NCI-H2029 (cell line): ENCODE data around the gene FAM20B.

ENCODE experiments used
- DNase-seq: peaks from one replicate; lab custom pipeline; 2025; lab: John Stamatoyannopoulos, UW

The FAM20B gene

DNA sequence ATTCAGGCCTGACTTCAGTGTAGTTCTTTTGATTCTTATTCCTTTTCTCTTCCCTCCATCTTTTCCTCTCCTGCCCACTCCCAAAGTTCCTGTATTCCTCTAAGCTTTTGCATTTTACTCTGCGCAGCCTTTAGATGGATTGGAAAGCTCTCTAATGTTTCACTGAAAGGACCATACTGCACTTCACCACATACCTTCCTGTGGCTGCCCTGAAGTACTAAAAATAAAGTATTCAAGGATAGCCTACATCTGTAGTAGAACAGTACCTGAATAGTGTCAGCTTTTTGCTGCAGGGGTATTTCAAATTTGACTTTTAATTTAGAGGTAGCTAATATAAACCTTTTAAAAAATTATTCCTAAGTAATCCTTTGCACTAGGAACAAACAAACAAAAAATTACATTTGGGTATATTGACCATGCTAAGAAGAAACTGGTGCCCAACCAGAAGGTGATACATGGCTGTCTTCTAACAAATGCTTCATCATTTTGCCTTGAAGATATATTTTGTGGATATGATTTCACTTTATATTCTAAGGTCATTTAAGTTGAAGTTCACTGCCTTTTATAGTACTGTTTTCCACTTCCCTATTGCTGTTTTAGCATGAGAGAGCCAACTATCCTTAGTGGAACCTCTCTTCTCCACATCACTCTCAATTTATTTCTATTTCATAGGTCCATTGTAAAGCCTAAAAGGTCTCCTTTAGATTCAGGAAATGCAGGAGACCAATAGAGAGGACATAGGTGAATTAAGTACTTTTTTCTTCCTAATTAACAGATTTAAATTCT lies 22.8 kb downstream of the FAM20B start:
- DNase-seq: no peak

DNA sequence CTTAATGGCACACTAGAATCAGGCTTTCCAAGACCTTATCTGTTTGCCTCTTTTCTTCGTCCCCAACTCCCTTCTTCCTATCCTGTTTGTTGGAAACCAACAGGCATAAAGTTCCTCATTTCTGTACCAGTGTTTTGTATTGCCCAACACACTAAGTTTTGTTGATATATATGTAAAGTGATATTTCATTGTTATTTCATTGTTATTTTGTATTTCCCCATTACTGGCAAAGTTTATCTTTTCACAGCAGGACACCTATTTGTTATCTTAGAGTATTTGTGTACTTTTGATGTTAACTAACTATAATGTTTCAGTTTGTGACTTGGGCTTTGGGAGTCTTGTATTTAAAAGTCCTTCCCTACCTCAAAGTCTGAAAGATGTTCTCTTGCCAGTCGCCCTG lies 27.1 kb downstream of the FAM20B start:
- DNase-seq: no peak

DNA sequence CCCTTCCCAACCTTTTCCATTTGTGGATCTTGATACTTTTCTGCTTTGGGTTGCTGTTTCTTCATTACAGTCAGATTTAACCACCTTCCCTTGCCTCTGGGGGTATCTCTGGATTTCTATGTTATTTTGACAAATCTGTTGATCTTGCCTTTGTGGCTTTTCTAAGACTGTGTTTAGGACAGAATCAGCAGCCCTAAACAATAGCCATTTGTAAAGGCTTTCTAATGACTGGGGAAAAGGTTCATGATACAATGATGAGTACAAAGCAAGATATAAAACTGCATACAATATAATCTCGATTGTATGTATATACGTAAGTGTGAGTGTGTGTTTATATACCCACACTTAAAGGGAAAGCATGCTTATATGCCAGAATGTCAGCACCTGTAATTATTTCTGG lies 27.8 kb downstream of the FAM20B start:
- no peak for DNase-seq

DNA sequence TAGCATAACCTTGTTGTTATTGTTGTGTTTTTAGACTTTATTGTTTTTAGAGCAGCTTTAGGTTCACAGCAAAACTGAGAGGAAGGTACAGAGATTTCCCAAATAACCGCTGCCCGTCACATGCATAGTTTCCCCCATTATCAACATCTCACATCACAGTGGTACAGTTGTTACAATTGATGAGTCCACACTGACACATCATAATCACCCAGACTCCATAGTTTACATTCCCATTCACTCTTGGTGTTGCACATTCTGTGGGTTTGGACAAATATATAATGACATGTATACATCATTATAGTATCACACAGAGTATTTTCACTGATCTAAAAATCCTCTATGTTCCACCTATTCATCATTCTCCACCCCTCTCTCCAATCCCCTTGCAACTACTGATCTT lies 30.2 kb downstream of the FAM20B start:
- DNase-seq: no peak

DNA sequence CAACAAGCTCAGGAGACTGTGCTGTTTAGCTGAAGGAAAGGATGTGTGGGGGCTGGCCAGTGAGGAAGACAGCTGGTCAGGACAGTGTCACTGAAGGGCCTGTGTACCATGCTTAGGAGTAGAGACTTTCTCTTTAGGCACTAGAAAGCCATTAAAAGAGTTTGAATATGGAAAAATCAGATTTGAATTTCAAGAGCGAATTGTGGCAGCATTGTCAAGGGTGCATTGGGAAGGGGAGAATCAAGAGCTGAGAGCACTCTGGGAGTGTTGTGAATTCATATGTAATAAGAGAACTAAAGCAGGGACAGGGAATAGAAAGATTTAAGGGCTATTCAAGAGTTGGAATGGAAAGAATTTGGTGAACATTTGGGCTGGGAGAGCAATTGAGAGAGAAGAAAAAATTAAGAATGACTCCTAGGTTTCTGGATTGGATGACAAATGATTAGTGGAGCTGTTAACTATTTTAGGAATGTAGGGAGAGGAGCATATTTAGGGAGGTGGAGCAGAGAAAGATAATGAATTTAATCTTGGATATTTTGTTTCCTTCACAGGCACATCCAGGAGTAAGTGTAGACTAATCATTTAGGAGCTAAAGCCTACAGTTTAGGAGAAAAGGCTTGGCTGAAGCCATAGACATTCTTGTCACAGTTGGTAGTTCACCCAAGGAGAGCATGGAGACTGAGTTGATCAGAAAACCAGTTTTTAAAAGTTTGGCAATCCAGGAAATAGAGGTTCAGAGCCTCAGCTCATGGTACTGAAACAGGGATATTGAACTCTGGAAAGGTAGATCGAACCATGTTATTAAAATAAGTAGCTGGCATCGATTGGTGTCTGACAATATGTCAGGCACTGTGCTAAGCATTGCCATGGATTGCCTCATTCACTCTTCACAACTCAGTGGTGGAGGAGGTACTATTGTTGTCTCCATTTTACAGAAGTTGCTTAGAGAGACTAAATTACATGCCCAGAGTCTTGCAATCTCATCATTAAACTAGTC lies 33.1 kb downstream of the FAM20B start:
- DNase-seq: no peak

DNA sequence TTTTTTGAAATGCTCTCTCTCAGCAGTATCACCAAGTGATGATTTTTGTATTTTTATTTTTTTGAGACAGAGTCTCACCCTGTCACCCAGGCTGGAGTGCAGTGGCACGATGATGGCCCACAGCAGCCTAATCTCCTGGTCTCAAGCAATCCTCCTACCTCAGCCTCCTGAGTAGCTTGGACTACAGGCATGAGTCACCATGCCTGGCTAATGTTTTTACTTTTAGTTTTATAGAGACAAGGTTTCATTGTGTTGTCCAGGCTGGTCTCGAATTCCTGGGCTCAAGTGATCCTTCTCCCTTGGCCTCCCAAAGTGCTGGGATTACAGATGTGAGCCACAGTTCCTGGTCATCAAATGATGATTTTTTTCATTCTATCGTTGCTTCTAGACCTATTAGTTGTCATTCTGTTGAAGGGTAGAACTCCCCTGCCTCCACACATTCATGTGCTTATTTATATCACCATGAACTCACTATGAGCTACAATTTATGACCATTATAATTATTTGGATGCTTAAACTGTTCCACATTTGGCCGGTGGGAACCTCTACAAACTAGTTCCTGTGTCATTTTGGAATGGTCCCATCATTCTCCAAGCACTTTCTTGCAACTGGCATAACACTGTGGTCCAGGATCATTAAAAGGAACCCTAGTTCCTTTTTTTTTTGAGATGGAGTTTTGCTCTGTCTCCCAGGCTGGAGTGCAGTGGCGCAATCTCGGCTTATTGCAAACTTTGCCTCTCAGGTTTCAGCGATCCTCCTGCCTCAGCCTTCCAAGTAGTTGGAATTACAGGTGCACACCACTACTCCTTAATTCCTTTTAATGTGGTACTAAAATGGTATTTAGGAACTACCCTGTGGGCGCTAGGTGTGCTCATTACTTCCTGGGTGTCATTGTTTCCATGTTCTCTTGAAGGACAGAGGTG lies 35.9 kb downstream of the FAM20B start:
- no peak for DNase-seq

DNA sequence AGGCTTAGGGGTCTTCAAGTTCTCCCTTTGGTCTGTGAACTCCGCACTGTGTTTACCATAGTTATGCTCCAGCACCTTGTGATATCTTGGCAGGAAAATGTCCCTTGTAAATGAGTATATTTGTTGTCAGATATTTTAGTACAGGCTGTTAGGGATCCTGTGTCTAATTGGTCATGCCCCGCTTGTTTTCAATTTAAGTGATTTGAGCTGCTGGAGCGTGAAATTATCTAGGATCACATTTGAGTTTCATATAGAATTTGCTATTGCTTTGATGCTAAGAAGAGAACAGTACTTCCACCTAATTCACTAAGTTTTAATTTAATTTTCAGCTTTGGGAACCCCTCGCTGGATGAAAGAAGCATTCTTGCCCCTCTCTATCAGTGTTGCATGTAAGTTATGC lies 40.8 kb downstream of the FAM20B start:
- no peak for DNase-seq

DNA sequence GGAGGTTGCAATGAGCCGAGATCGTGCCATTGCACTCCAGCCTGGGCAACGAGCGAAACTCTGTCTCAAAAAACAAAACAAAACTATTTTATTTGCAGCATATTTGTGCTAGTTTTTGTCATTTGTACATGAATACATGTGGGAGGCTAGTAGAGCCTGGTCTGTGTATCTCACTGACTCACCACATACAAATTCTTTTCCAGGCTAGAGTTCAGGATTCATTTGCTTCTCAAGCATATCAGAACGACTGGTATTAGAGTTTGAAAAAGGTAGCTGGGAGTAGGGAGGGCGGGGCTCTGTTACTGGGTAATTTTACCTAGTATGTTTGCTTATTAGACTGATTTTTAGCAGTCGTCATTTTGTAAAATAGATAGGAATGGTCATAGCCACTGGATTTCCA lies 51.7 kb downstream of the FAM20B start:
- no peak for DNase-seq

DNA sequence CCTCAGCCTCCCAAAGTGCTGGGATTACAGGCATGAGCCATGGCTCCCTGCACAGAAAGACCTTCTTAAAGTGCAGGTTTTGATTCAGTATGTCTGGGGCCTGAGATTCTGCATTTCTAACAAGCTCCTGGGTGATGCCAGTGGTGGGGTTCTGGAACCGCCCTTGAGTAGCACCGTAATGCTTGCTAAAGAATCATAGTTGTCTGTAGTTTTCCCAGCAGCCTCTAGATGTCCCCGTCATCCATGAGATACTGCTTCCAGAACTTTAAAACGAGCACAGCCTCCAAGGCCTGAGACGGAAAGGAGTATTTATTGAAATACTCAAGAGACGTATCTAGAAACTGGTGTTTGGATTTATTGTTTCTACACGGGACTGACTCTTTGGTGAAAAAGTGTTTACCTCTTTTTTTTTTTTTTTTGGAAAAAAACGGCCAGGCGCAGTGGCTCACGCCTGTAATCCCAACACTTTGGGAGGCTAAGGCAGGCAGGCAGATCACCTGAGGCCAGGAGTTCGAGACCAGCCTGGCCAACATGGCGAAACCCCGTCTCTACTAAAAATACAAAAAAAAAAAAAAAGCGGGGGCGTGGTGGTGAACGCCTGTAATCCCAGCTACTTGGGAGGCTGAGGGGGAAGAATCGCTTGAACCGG lies 53.5 kb downstream of the FAM20B start:
- DNase-seq: peak; percentile 12

DNA sequence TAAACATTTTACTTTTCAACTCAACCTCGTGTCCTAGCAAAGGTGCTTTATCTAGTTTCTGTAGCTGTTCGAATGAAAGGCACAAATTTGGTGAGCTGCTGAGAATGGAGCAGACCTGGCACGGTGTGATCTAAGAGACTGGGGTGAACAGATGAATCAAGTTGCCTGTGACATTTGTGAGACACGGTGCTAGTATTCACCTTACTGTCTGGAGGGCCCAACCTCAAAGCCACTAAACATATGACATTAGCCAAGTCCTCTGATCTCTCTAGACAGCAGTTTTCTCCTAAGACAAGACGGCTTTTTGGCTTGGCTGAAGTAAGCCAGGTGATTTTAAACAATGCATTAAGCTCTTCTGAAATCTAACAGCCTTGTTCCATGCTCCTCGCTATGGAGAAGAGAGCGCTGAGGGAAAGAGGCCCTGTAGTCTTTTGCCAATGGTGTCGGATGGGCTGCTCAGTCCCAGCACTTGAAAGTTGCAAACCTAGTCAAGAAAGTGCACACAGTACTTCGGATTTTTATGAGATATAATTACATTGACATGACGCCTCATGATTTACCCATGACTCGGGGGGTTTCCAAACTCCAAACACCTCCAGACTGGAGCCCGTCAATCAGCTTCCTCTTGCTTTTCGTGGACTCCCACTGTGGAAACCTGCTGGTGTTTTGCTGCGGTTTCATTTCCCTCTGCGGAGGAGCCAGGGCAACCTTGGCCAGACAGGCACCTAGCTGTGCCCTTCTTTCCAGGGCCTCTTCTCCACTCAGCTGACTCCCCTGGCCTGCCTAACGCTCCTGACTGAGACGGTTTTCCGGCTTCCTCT lies 55.4 kb downstream of the FAM20B start:
- no peak for DNase-seq

DNA sequence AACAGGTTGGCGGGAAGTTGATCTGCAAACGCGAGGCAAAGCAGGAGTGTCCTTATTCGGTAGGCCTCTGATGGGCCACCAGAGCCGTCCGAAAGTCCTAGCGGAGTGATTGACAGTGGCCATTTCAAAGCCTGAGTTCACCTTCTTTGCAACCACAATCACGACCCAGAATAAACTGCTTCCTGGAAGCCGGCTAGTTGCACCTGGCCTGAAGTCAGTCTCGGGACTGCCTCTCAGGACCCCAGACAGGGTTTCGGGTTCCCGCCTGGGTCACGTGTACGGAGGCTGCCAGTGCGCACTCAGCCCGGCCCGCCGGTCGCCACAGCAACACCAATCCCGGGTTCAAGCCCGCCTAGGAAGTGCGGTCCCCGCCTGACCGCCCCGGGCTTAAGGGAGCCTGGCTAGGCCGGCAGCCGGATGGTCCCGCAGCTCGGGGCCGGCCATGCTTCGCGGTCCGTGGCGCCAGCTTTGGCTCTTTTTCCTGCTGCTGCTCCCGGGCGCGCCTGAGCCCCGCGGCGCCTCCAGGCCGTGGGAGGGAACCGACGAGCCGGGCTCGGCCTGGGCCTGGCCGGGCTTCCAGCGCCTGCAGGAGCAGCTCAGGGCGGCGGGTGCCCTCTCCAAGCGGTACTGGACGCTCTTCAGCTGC lies 56.1 kb downstream of the FAM20B start, which contains the start of gene TOR3A:
Gene TOR3A, plus strand, starts transcription at position 384 of the 646 bp plus-strand sequence. Its CDS starts 59 bp downstream, at position 443.
- peak; percentile 49 for DNase-seq

DNA sequence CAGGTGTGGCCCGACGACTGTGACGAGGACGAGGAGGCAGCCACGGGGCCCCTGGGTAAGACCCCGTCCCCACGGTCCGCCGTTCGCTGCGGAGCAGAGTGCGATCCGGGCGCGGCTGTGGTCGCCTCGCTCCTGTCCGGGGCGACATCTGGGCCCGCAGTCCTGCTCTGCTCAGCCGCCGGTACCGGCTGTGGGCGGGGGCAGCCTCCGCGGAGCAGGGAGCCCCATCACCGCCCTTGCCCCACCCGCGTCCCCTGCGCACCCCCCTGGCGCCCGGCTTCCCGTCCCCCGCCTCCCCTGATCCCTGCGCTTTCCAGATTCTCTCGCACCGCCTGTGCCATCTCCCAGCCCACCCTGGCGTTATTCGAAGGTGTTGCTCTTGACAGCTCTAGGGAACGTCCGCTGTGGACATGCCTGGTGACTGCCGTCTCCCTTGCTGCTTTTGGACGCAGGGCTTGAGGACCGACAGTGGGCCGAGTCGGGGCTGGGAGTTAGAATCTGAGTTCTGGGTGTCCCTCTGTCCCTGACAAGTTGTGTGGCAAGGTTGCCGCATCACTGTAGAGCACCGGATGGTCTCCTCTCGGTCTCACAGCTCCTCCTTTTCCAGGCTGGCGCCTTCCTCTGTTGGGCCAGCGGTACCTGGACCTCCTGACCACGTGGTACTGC lies 56.8 kb downstream of the FAM20B start:
- no peak for DNase-seq

DNA sequence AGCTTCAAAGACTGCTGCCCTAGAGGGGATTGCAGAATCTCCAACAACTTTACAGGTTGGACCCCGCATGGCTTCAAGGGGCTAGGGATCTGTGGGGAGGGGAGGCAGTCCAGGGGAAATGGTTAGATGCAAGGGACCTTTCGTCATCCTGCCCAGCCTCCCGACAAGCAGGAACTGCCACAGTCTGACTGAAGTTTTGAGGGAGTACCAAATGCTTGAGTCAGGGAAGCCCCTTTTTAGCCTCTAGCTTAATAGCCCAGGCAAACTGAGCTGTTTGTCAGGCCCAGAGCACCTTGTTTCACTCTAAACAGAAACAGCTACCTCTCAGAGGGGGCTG lies 57.3 kb downstream of the FAM20B start:
- no peak for DNase-seq

DNA sequence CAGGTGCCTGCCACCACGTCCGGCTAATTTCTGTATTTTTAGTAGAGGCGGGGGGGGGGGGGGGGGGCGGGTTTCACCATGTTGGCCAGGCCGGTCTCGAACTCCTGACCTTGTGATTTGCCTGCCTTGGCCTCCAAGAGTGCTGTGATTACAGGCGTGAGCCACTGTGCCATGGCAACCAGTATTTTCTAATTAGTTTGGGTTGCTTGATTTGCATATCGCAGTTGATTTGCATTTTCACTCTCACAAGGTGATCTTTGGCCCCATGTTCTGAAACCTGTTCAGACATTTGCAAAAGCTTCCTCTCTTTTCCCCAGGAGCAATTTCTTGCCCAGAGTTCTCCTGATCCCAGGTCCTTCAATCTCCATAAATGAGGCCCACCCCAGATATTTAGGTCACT lies 57.8 kb downstream of the FAM20B start:
- DNase-seq: no peak

DNA sequence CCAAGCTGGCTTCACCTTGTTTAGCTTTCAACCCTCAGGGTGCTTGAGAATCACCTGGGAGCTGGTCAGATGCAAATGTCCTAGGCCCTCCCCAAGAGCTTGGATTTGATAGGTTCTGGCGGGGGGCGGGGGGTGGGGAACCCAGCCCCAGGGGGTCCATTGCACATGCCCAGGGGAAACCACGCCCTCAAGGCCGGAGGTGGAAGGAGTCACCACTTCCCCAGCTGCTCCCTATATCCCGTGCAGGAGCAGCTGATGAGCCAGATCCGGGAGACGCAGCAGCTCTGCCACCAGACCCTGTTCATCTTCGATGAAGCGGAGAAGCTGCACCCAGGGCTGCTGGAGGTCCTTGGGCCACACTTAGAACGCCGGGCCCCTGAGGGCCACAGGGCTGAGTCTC lies 62.0 kb downstream of the FAM20B start:
- no peak for DNase-seq

DNA sequence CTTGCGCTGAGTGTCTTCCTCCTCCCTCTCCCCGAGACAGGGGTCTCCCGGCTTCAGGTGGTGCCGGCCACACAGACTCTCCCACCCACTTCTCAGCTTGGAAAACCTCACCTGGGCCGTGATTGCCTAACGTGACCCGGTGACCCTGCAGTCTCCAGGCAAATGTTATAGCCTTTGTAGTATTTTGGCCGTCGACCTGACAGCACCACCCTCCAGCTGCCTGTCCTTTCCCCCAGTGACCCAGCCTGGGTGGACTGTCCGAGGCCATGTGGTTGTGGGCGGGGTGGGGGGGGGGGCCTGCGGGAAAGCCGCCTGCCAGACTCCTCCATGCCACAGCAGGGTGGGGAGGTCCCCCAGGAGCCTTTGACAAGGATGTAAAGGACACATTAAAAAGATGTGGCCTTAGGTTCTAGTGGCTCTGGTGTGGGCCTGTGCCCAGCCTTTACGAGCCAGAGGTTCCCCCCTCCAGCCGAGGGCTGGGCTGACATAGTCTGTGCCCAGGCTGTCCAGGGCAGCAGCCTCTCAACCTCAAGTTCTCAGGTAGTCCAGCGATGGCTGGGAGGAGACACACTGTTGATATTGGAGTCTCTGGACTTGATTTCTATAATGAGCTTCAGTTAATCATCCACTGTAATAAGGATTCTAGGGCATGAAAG lies 64.3 kb downstream of the FAM20B start:
- no peak for DNase-seq

DNA sequence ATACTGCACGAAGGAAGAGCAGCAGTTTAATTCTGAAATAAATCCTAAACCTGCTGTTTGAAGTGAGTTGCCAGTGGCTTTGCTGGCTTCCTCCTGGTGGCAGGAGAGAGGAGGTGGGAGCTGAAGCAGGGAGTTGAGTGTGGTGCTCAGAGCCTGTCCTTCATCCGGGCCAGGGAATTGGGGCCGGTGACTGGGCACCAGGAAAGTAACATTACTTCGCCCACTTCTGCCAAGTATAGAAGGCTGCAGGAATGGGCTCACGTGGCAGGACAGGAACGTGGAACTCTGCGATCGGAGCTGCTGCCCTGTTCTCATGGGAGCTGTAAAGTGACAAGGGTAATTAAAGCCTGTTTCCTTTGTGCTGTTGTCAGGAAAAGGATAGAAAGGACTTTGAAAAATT lies 64.8 kb downstream of the FAM20B start:
- DNase-seq: no peak

DNA sequence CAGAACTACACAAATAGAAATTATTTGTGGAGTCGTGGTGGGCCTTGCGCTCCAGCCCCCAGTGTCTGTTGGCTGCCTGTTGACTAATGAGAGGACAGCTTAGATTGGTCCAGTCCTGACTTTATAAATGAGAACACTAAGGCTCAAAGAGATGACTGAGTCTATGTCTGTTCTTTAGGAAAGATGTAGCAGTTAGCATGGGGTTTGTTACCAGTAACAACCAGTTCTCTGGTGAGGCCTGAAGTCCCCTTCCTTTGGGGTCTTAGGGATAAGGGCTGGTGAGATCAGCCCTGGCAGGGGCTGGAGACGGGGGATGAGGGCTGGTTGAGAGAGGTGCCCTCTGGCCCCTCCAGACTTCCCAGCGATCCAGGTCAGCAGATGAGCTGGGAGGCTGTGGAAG lies 65.2 kb downstream of the FAM20B start:
- DNase-seq: no peak

DNA sequence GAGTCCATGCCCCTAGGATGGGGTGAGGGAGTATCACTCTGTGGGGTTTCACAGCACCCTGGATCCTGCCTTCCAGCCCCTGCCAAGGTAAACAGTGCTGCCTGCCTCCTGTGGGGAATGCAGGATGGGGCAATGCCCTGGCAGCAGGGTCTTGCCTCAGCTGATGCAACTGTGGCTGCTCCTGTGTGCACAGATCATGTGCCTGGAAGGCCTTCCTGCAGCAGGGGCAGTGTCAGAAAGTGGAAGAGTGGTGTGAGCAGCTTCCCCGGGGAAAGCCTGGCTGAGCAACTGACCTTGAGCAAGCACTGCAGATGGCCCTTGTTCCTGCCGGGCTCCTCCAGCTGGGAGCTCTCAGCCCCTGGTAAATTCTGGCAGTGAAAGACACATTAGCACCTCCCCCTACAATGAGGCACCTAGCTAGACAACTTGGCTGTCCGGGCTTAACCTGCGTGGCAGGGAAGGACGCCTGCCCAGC lies 66.0 kb downstream of the FAM20B start:
- no peak for DNase-seq
